Testis (tissue), 5 donors: Measurements from ENCODE around the gene THOC6. TPM values are rescaled to one million over a fixed set of nuclear protein-coding genes. Genes with fewer than 3 reads are reported as not detected.

Source experiments
- DNase-seq: peaks from one replicate; pipeline ENCODE4 v3.0.0-alpha.2; 2019
- H3K27ac ChIP-seq, 2 donors: fragments of 200-600 bp; sonication (generic); one replicate each; pipeline ENCODE4 v1.5.1; 2019
- H3K27me3 ChIP-seq: fragments of 200-600 bp; sonication (generic); one replicate; pipeline ENCODE4 v1.5.1; 2019
- H3K36me3 ChIP-seq: fragments of 200-600 bp; sonication (generic); one replicate; pipeline ENCODE4 v1.5.1; 2017; ENCODE audit warnings: low read depth; ENCODE audit errors: missing control alignments
- H3K4me1 ChIP-seq: fragments of 200-600 bp; sonication (generic); one replicate; pipeline ENCODE4 v1.5.1; 2019
- H3K4me3 ChIP-seq, 2 donors: fragments of 200-600 bp; sonication (generic); one replicate each; pipeline ENCODE4 v1.5.1; 2017 to 2019
- H3K9me3 ChIP-seq: fragments of 200-600 bp; sonication (generic); one replicate; pipeline ENCODE4 v1.5.1; 2017
- CTCF ChIP-seq, 3 experiments: fragments of 450-650 bp in 2 of 3; fragments of 200-600 bp in 1 of 3; sonication (generic) in 1 of 3; IDR thresholded peaks; one replicate each; pipeline ENCODE4 v1.5.1; 2016 to 2019; ENCODE audit warnings: antibody characterized with exemption in 3 of 3, mild to moderate bottlenecking in 2 of 3, moderate library complexity in 1 of 3
- POLR2A ChIP-seq: fragments of 450-650 bp; IDR thresholded peaks from one replicate; pipeline ENCODE4 v1.6.1; 2017; ENCODE audit warnings: antibody characterized with exemption, mild to moderate bottlenecking, moderate library complexity
- WGBS, 2 donors: methylation state at CpG; one replicate each; pipeline ENCODE4 v1.1.5; 2018; 5-methylcytosine and 5-hydroxymethylcytosine counted together
- intact Hi-C: fragments of 100-400 bp; cut with DNase I; formaldehyde crosslinking; loops from one replicate; pipeline ENCODE4 v1.15.1; 2023; ENCODE audit warnings: low total_unique reads
- long read RNA-seq, 2 donors: transcript quantifications; one replicate each; lab custom pipeline, GENCODE V29; 2026
- polyA plus RNA-seq: library from polyadenylated mRNA; stranded (reverse); fragments of 350-450 nt; fragmentation: Illumina TruSeq; extraction: RNeasy Lipid Tissue Mini Kit (QIAGEN cat#74804); gene quantifications from one replicate; pipeline ENCODE4 v1.2.3, GENCODE V29; 2014; ENCODE audit warnings: low read depth, low replicate concordance; ENCODE audit not compliant: insufficient read depth
- total RNA-seq, 2 donors: library from RNA; depleted of rRNA; stranded (reverse); fragments of >200 nt; gene quantifications; one replicate each; pipeline ENCODE4 v1.2.3, GENCODE V29; 2016

The THOC6 gene
- total RNA-seq: 10 to 100 TPM; 17.3 to 27.3 TPM
- 19.6 TPM for polyA plus RNA-seq
- long read RNA-seq, donor 1, transcript THOC6-202 (13 exons, 1,419 nt): major isoform, 13 of 18 reads
- long read RNA-seq, donor 1, partial matches to known transcripts: 5 of 18 reads
- long read RNA-seq, donor 1, other reads (novel, unspliced or antisense): 0 of 18 reads
- long read RNA-seq, donor 2, transcript THOC6-202 (13 exons, 1,419 nt): major isoform, 9 of 9 reads
- long read RNA-seq, donor 2, partial matches to known transcripts: 0 of 9 reads
- long read RNA-seq, donor 2, other reads (novel, unspliced or antisense): 0 of 9 reads

- Histone ChIP-seq H3K4me3 (peak within 1 kb of the TSS; percentile 58 to 79), H3K27ac (peak within 1 kb of the TSS; percentile 88 to 94), H3K36me3 (no peaks in the 10 kb centered on the region), H3K4me1 (peaks cover 35% of the 10 kb centered on the region), H3K9me3 (no peaks in the 10 kb centered on the region), H3K27me3 (no peaks in the 10 kb centered on the region)
- peak; percentile 99 for DNase-seq
- intact Hi-C loops: no loop called here
- 0 to 1% methylated on average over 10 to 69 of the region's 69 CpGs for WGBS, 2 donors
- TF ChIP-seq CTCF (IDR thresholded peaks at IDR 0.05) (no peak), POLR2A (no peak)
These were observed at the start of gene THOC6, which contains the start of gene HCFC1R1 for GRCh38 chr16:3023669-3024478. TSS of gene THOC6 (plus strand) at chr16:3024035. CDS start at chr16:3024327, 292 bp downstream. TSS of gene HCFC1R1 (minus strand) at chr16:3023942. CDS start at chr16:3023941, 1 bp downstream.

DNA sequence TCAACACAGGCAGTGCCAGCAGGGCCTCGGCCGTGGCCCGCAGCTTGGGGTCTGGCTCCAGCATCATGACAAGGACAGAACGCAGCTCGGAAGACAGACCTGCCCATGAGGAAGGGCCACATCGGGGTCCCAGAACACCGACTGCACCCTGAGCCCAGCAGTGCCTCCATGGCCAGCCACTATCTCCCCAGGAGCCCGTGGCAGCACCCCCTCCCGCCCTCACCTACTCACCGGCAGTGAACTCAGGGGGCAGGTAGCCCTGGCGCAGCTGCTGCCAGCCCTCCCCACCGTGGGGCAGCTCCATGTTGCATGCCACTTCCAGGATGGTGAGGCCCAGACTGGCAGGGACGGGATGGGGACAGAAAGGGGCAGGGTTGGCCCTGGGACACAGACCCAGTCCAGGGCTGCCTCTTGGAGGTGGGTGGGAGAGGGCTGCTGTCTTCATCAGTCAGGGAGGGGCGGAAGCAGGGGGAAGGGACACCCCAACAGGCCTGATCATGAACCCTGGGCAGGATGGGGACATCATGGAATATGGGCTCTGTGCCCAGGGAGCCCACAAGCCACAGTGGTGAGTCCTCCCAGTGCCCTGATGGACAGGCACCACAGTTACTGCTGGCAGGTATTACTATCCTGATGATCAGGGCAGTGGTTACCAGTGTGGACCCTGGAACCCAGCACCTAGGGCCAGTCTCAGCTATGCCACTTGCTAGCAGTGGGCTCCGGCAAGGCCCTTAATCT lies 49.3 kb upstream of the THOC6 start:
- no peaks in the 10 kb centered on the region for H3K9me3 ChIP-seq
- H3K36me3 ChIP-seq: no peaks in the 10 kb centered on the region
- WGBS, 2 donors: 93% methylated on average over 8 to 15 of the region's 15 CpGs
- H3K4me1 ChIP-seq: peaks cover 9% of the 10 kb centered on the region
- TF ChIP-seq POLR2A: no peak
- no peak for TF ChIP-seq CTCF (IDR thresholded peaks at IDR 0.05)
- no peak overlapping the region for H3K4me3 ChIP-seq
- intact Hi-C loops: no loop called here
- DNase-seq: no peak
- no peak overlapping the region for H3K27ac ChIP-seq
- H3K27me3 ChIP-seq: no peaks in the 10 kb centered on the region

- Histone ChIP-seq H3K36me3 (no peaks in the 10 kb centered on the region), H3K4me1 (peaks cover 9% of the 10 kb centered on the region), H3K4me3 (no peak overlapping the region), H3K9me3 (no peaks in the 10 kb centered on the region), H3K27ac (no peak overlapping the region), H3K27me3 (no peaks in the 10 kb centered on the region)
- WGBS, 2 donors: 92 to 96% methylated on average over 18 to 28 of the region's 28 CpGs
- TF ChIP-seq POLR2A (no peak), CTCF (IDR thresholded peaks at IDR 0.05) (no peak)
- intact Hi-C loops: no loop called here
- no peak for DNase-seq
These were observed 48.6 kb upstream of the THOC6 start for GRCh38 chr16:2975161-2975795.

DNA sequence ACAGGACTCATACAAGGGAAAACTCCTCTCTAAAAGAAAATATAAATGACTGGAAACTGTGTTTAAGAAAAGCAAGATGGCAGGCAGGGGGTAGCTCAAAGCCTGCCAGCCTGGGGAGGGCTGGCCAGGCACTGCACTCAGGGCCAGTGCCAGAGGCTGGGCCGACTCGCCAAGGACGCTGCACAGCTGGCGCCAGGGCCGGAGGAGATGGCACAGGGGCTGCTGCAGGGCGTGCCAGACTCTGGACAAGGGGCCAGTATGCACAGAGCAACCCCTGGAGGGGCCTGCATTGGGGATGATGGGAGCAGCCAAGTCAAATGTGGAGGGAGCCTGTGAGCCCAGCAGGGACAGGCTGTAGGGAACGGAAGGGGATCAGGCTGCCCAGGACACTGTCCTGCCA lies 47.6 kb upstream of the THOC6 start:
- Histone ChIP-seq H3K9me3 (no peaks in the 10 kb centered on the region), H3K27ac (no peak overlapping the region), H3K4me3 (no peak overlapping the region), H3K4me1 (peaks cover 13% of the 10 kb centered on the region), H3K27me3 (no peaks in the 10 kb centered on the region), H3K36me3 (no peaks in the 10 kb centered on the region)
- 76 to 93% methylated on average over 7 of the region's 7 CpGs for WGBS, 2 donors
- no peak for DNase-seq
- intact Hi-C loops: no loop called here
- TF ChIP-seq POLR2A: no peak
- TF ChIP-seq CTCF (IDR thresholded peaks at IDR 0.05): no peak
